PC-9 (cell line): ENCODE measurements around the gene SART3. TPM values are rescaled to one million over a fixed set of nuclear protein-coding genes. Genes with fewer than 3 reads are reported as not detected.

Source experiments
- BruUV-seq: library from RNA; stranded (reverse); fragments of 400-500 nt; replicated peaks from 2 replicates; lab custom pipeline; 2021; lab: Mats Ljungman, UMichigan
- CTCF ChIA-PET: fragments of 300-600 bp; sonication (Branson Sonifier 250); formaldehyde crosslinking; loops from one replicate; lab custom pipeline; 2022; ENCODE audit warnings: antibody characterized with exemption; lab: Charles Lee
- POLR2A ChIA-PET: fragments of 300-600 bp; sonication (Branson Sonifier 250); formaldehyde crosslinking; loops from one replicate; lab custom pipeline; 2022; ENCODE audit warnings: antibody characterized with exemption; ENCODE audit not compliant: unreplicated experiment; lab: Charles Lee
- DNase-seq, 2 experiments: peaks; one replicate each; pipeline versions ENCODE4 v3.0.0 to v3.0.0-alpha.2; 2015 to 2022; ENCODE audit warnings: mixed read lengths in 1 of 2
- H2AFZ ChIP-seq: fragments of 200-600 bp; sonication (generic); 2 replicates; pipeline ENCODE4 v1.8.1; 2017; ENCODE audit warnings: antibody characterized with exemption
- H3F3A ChIP-seq: fragments of 200-600 bp; sonication (generic); 2 replicates; pipeline ENCODE4 v1.8.1; 2017; ENCODE audit warnings: antibody characterized with exemption, mild to moderate bottlenecking, low read depth; ENCODE audit not compliant: insufficient read depth
- H3K27ac ChIP-seq: fragments of 200-600 bp; sonication (generic); 2 replicates; pipeline ENCODE4 v1.6.1; 2016; ENCODE audit warnings: mixed run types
- H3K27me3 ChIP-seq: fragments of 200-600 bp; sonication (generic); 2 replicates; pipeline ENCODE4 v1.6.1; 2016; ENCODE audit warnings: low read depth, mixed run types; ENCODE audit not compliant: insufficient read depth
- H3K36me3 ChIP-seq: fragments of 200-600 bp; sonication (generic); 2 replicates; pipeline ENCODE4 v1.6.1; 2016; ENCODE audit warnings: low read depth, mixed run types
- H3K4me1 ChIP-seq: fragments of 200-600 bp; sonication (generic); replicated peaks from 2 replicates; pipeline ENCODE4 v1.6.1; 2016; ENCODE audit warnings: mixed run types; ENCODE audit not compliant: insufficient read depth
- H3K4me2 ChIP-seq: fragments of 200-600 bp; sonication (generic); 2 replicates; pipeline ENCODE4 v1.6.1; 2017; ENCODE audit warnings: mixed run types
- H3K4me3 ChIP-seq: fragments of 200-600 bp; sonication (generic); 2 replicates; pipeline ENCODE4 v1.6.1; 2016; ENCODE audit warnings: mixed run types
- H3K79me2 ChIP-seq: fragments of 200-600 bp; sonication (generic); 2 replicates; pipeline ENCODE4 v1.6.1; 2017; ENCODE audit warnings: low read depth, mixed run types
- H3K9me2 ChIP-seq: fragments of 200-600 bp; sonication (generic); 2 replicates; pipeline ENCODE4 v1.8.1; 2017; ENCODE audit warnings: mild to moderate bottlenecking; ENCODE audit not compliant: insufficient read depth
- H3K9me3 ChIP-seq: fragments of 200-600 bp; sonication (generic); 2 replicates; pipeline ENCODE4 v1.8.1; 2016; ENCODE audit warnings: low read depth; ENCODE audit not compliant: insufficient read depth
- H4K20me1 ChIP-seq: fragments of 200-600 bp; sonication (generic); 2 replicates; pipeline ENCODE4 v1.8.1; 2017; ENCODE audit not compliant: insufficient read depth
- CTCF ChIP-seq: fragments of 200-600 bp; sonication (generic); conservative IDR thresholded peaks from 2 replicates; pipeline ENCODE4 v1.6.1; 2017; ENCODE audit warnings: mixed run types, antibody characterized with exemption, mild to moderate bottlenecking, moderate library complexity
- EZH2 ChIP-seq: fragments of 200-600 bp; sonication (generic); IDR thresholded peaks from 2 replicates; pipeline ENCODE4 v1.8.0; 2017; ENCODE audit warnings: antibody characterized with exemption, low read depth
- intact Hi-C: fragments of 100-400 bp; cut with micrococcal nuclease; formaldehyde crosslinking; loops from one replicate; pipeline ENCODE4 v1.10.0; 2022; ENCODE audit not compliant: unreplicated experiment
- total RNA-seq: library from RNA; stranded (reverse); gene quantifications from 2 replicates; pipeline ENCODE4 v1.2.3, GENCODE V29; 2021

The SART3 gene
- total RNA-seq, 1 experiment from 2014 or later = 49.3 TPM

GRCh38 chr12:108568338-108569154 is 7.6 kb upstream of the SART3 start:
- H3K4me2 ChIP-seq = no peak overlapping the region
- peaks cover 31% of the 10 kb centered on the region for H3K36me3 ChIP-seq
- intact Hi-C loops = loop anchor here (10.0 kb wide), 1 partner anchor 96 kb away; no protein-coding TSS in a partner anchor
- H3K4me1 ChIP-seq = peaks cover 18% of the 10 kb centered on the region
- ChIA-PET POLR2A (no interaction called here), CTCF (interaction anchor here (0.5 kb wide), 1 partner anchor 12 kb away, joined by 6 read pairs; no protein-coding TSS in a partner anchor)
- H2AFZ ChIP-seq = no peak overlapping the region
- H3K9me3 ChIP-seq = no peaks in the 10 kb centered on the region
- no peaks in the 10 kb centered on the region for H3K9me2 ChIP-seq
- peaks cover 9% of the 10 kb centered on the region; the same call in 1 of the 2 replicates for H3K79me2 ChIP-seq
- DNase-seq = no peak
- peaks cover 5% of the 10 kb centered on the region for H4K20me1 ChIP-seq
- TF ChIP-seq CTCF = no peak
- TF ChIP-seq EZH2 = no peak
- no peak overlapping the region for H3K4me3 ChIP-seq
- H3K27me3 ChIP-seq = no peaks in the 10 kb centered on the region
- no TSS peak for BruUV-seq
- peaks cover 19% of the 10 kb centered on the region for H3F3A ChIP-seq
- no peak overlapping the region for H3K27ac ChIP-seq

- no peak overlapping the region for H2AFZ ChIP-seq
- no peak overlapping the region for H3K27ac ChIP-seq
- peaks cover 31% of the 10 kb centered on the region for H3K36me3 ChIP-seq
- no peaks in the 10 kb centered on the region for H3K9me2 ChIP-seq
- H3K27me3 ChIP-seq = no peaks in the 10 kb centered on the region
- peaks cover 19% of the 10 kb centered on the region for H3F3A ChIP-seq
- H3K9me3 ChIP-seq = no peaks in the 10 kb centered on the region
- TF ChIP-seq CTCF (no peak), EZH2 (no peak)
- no TSS peak for BruUV-seq
- peaks cover 16% of the 10 kb centered on the region for H3K79me2 ChIP-seq
- intact Hi-C loops = loop anchor here (10.0 kb wide), 1 partner anchor 97 kb away; no protein-coding TSS in a partner anchor
- H4K20me1 ChIP-seq = peaks cover 5% of the 10 kb centered on the region
- POLR2A ChIA-PET = no interaction called here
- H3K4me2 ChIP-seq = no peak overlapping the region
- CTCF ChIA-PET = interaction anchor here (0.5 kb wide), 1 partner anchor 11 kb away, joined by 6 read pairs; no protein-coding TSS in a partner anchor
- H3K4me3 ChIP-seq = no peak overlapping the region
- DNase-seq = no peak
- H3K4me1 ChIP-seq = peaks cover 18% of the 10 kb centered on the region
These were observed 6.7 kb upstream of the SART3 start for GRCh38 chr12:108567406-108568337.

GRCh38 chr12:108566452-108566851 is 5.5 kb upstream of the SART3 start:
- Histone ChIP-seq H2AFZ (no peak overlapping the region), H3K4me1 (peaks cover 18% of the 10 kb centered on the region), H3K27me3 (no peaks in the 10 kb centered on the region), H3K4me2 (peak overlapping the region; percentile 1; the same call in 1 of the 2 replicates), H3K36me3 (peaks cover 31% of the 10 kb centered on the region), H3K9me3 (no peaks in the 10 kb centered on the region), H3F3A (peaks cover 27% of the 10 kb centered on the region), H4K20me1 (peaks cover 5% of the 10 kb centered on the region), H3K9me2 (no peaks in the 10 kb centered on the region), H3K79me2 (peaks cover 21% of the 10 kb centered on the region), H3K4me3 (no peak overlapping the region), H3K27ac (0 out of 2 replicates have a peak overlapping the region, but pooled peaks have one; percentile 39)
- intact Hi-C loops = loop anchor here (10.0 kb wide), 1 partner anchor 98 kb away; no protein-coding TSS in a partner anchor
- CTCF ChIA-PET = interaction anchor here (0.5 kb wide), 1 partner anchor 68 kb away, joined by 5 read pairs; no protein-coding TSS in a partner anchor
- no peak for DNase-seq
- POLR2A ChIA-PET = no interaction called here
- TF ChIP-seq CTCF (no peak), EZH2 (no peak)
- BruUV-seq = no TSS peak
